ENCODE measurements around the gene UBE3C. TPM values are rescaled to one million over a fixed set of nuclear protein-coding genes. Genes with fewer than 3 reads are reported as not detected.
"Not testable (repeated sequence)": the region's sequence is repeated elsewhere in the genome, so short reads cannot be mapped to it uniquely, and the experiment has no call there.

Gene UBE3C
- 10 to 100 TPM; 58.8 to 75.9 TPM for total RNA-seq

DNA sequence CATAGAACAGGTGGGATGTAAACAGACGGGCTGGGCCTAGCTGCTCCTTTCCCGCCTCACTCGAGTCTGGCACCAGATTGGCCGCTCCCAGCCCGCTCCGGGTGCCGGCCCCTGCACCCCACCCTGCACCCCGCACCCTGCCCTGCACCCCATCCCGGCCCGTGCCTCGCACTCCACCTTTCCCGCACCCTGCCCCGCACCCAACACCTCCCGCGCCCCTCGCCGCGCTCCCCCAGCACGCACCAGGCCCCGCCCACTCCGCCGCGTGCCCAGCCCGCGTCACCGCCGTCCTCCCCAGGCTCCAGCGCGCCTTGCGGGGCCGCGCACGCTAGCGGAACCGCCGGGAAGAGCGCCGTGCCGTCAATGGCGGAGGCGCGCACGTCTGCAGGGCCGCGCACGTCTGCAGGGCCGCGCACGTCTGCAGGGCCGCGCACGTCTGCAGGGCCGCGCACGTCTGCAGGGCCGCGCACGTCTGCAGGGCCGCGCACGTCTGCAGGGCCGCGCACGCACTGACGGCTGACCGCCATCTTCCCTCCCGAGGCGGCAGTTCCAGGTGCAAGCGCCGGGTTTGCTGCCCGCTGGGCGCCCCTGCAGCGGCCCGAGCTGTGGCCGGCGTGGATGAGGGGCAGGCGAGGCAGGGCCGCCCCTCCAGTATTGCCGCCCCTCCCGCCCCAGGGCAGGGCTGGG is at the start of gene UBE3C:
Gene UBE3C (plus strand): TSS at position 503 of the 687 bp plus-strand sequence. CDS start 347 bp downstream, outside the sequence.
- no peaks in the 10 kb centered on the region for H3K9me3 Mint-ChIP-seq
- peaks cover 41% of the 10 kb centered on the region for H3K36me3 Mint-ChIP-seq (ENCODE audit: low read depth)
- ATAC-seq (replicated peaks), result peak; percentile 88
- H3K4me3 Mint-ChIP-seq, result peak within 1 kb of the TSS; percentile 78
- no peaks in the 10 kb centered on the region for H3K27me3 Mint-ChIP-seq
- peak within 1 kb of the TSS; percentile 75 for H3K27ac Mint-ChIP-seq
- H3K4me1 Mint-ChIP-seq, result peaks cover 29% of the 10 kb centered on the region

DNA sequence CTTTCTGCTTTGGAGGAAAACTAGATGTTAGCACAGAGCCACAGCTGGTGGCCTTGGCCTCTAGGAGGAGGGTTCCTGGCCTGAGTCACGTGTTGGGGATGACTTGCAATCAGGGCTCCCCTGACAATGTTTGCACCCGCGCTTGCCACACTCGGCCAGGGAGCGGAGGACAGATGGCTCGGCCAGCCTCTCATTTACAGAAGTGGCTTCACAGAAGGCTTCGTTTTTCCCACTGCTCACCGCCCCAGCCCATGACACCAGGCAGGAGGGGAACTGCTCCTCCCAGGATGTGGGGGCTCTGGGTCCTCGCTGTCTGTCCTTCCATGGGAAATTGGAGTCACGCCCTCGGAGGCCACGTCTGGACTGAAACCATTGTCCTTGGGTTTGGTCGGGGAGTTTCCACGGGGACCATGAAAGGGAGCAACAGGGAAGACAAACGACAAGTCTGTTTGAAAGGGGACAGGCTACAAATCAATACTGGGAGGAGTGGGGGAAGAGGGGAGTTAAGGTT is 49.6 kb upstream of the UBE3C start:
- Mint-ChIP-seq H3K36me3 (ENCODE audit: low read depth) (no peaks in the 10 kb centered on the region), H3K4me1 (no peaks in the 10 kb centered on the region), H3K27me3 (peaks cover 13% of the 10 kb centered on the region), H3K4me3 (no peak overlapping the region), H3K27ac (no peak overlapping the region), H3K9me3 (no peaks in the 10 kb centered on the region)
- no peak for ATAC-seq (replicated peaks)

DNA sequence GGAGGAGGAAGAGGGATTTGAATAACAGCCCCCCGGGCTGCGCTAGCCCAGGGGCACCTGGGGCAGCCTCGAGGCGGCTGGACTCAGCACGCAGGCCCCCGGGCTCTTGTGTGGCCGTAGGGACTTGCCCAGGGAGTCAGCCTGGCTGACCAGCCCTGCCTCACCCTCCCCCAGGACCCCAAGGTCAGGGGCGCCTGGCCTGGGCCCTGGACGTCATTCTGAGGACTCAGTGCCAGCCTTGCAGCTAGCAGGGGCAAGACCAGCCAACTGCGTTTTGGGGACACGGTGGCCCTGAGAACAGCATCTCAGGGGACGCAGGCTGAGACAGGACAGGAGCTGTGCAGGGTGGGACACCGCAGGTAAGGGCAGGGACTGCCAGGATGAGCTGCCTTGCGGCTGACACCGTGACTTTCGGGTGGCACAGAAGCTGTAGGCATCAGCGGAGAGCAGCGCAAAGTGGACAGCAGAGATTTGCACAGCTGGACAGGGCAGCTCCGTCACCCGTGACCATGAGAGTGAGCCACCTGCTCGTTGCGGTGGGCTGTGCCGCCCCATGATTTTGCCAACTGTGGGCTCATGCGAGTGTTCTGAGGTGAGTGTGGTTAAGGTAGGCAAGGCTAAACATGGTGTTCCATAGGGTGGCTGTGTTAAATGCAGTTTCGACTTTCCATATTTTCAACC is 48.1 kb upstream of the UBE3C start:
- Mint-ChIP-seq H3K36me3 (ENCODE audit: low read depth) (no peaks in the 10 kb centered on the region), H3K4me1 (no peaks in the 10 kb centered on the region), H3K27me3 (peaks cover 13% of the 10 kb centered on the region), H3K4me3 (no peak overlapping the region), H3K27ac (no peak overlapping the region), H3K9me3 (no peaks in the 10 kb centered on the region)
- ATAC-seq (replicated peaks), result no peak

DNA sequence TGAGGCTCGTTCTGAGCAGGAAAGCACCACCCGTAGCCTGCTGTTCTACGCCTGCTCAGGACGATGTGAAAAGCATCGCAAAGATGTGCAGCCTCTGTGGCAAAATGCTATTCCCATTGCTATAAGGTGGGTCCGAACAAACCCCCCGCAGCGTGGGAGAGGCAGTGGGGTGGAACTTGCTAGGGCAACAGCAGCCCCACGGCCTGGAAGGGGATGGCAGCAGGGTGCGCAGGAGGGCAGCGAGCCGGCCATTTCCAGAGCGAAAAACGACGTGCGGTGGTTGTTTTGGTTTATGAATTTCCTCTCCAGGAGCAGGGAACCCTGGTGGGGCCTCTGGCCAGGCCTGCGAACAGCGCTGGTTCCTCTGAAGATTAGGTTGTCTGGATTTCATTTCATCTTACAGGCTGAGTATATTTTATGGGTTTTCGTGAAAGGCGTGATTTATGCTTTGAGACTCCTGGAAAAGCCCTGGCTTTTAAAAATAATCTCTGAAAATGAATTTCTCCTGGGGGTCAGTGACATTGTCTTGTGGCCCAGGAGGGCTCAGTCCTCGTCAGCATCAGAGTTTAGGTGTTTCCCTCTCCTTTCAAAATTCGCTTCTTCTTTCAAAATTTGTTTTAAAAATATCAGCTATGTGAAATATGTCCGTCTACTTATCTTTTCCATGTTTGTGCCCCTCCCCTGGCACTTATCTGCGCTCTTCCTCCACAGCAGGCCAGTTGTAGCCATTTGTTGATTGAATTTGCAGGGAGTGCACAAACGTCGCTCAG is 42.3 kb upstream of the UBE3C start:
- ATAC-seq (replicated peaks), result no peak
- H3K27ac Mint-ChIP-seq, result no peak overlapping the region
- H3K9me3 Mint-ChIP-seq, result no peaks in the 10 kb centered on the region
- no peaks in the 10 kb centered on the region for H3K27me3 Mint-ChIP-seq
- no peak overlapping the region for H3K4me3 Mint-ChIP-seq
- no peaks in the 10 kb centered on the region for H3K36me3 Mint-ChIP-seq (ENCODE audit: low read depth)
- H3K4me1 Mint-ChIP-seq, result no peaks in the 10 kb centered on the region

DNA sequence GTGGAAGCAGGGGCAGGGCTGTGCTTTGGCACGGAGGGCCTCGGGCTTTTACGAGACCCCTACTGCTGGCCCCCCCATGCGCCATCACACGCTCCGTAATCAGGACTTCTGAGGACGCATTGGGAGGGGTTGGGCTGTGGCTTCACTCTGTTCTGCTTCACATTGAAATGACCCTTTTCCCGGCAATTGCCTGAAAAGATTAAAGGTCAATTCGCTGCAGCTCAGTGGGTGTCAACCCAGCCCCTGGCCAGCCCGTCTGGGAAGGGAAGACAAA is 41.7 kb upstream of the UBE3C start:
- Mint-ChIP-seq H3K4me3 (no peak overlapping the region), H3K9me3 (no peaks in the 10 kb centered on the region), H3K4me1 (no peaks in the 10 kb centered on the region), H3K27me3 (no peaks in the 10 kb centered on the region), H3K27ac (no peak overlapping the region), H3K36me3 (ENCODE audit: low read depth) (no peaks in the 10 kb centered on the region)
- ATAC-seq (replicated peaks), result no peak

DNA sequence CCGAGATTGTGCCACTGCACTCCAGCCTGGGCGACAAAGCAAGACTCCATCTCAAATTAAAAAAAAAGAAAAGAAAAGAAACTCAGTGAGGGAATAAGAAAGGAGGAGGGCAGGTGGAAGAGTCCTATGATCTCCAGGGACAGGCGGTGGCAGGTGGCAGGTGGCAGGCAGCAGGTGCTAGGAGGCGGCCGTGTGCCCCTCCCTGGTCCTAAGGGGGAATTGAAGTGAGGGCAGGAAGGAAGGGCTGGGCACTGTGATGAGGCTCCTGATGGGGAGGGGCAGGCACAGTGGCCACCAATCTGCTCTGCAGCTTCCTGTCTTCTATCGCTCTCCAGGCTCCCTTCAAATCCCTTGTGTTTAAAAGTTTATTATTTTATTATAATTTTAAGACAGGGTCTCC is 41.2 kb upstream of the UBE3C start:
- no peak for ATAC-seq (replicated peaks)
- H3K9me3 Mint-ChIP-seq, result no peaks in the 10 kb centered on the region
- H3K27me3 Mint-ChIP-seq, result no peaks in the 10 kb centered on the region
- H3K27ac Mint-ChIP-seq, result no peak overlapping the region
- H3K36me3 Mint-ChIP-seq (ENCODE audit: low read depth), result no peaks in the 10 kb centered on the region
- H3K4me1 Mint-ChIP-seq, result no peaks in the 10 kb centered on the region
- H3K4me3 Mint-ChIP-seq, result no peak overlapping the region

DNA sequence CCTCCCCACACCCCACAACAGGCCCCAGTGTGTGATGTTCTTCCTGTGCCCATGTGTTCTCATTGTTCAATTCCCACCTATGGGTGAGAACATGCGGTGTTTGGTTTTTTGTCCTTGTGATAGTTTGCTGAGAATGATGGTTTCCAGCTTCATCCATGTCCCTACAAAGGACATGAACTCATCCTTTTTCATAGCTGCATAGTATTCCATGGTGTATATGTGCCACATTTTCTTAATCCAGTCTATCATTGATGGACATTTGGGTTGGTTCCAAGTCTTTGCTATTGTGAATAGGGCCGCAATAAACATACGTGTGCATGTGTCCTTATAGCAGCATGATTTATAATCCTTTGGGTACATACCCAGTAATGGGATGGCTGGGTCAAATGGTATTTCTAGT is 38.7 kb upstream of the UBE3C start:
- ATAC-seq (replicated peaks); H3K36me3 Mint-ChIP-seq (ENCODE audit: low read depth); H3K27me3 Mint-ChIP-seq; H3K4me1 Mint-ChIP-seq; H3K27ac Mint-ChIP-seq; H3K4me3 Mint-ChIP-seq; H3K9me3 Mint-ChIP-seq: not testable (repeated sequence)

DNA sequence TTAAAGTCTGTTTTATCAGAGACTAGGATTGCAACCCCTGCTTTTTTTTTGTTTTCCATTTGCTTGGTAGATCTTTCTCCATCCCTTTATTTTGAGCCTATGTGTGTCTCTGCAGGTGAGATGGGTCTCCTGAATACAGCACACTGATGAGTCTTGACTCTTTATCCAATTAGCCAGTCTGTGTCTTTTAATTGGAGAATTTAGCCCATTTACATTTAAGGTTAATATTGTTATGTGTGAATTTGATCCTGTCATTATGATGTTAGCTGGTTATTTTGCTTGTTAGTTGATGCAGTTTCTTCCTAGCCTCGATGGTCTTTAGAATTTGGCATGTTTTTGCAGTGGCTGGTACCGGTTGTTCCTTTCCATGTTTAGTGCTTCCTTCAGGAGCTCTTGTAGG is 35.1 kb upstream of the UBE3C start:
- not testable (repeated sequence) for H3K4me1 Mint-ChIP-seq; ATAC-seq (replicated peaks); H3K36me3 Mint-ChIP-seq (ENCODE audit: low read depth); H3K4me3 Mint-ChIP-seq; H3K9me3 Mint-ChIP-seq; H3K27ac Mint-ChIP-seq
- peaks cover 12% of the 10 kb centered on the region for H3K27me3 Mint-ChIP-seq

DNA sequence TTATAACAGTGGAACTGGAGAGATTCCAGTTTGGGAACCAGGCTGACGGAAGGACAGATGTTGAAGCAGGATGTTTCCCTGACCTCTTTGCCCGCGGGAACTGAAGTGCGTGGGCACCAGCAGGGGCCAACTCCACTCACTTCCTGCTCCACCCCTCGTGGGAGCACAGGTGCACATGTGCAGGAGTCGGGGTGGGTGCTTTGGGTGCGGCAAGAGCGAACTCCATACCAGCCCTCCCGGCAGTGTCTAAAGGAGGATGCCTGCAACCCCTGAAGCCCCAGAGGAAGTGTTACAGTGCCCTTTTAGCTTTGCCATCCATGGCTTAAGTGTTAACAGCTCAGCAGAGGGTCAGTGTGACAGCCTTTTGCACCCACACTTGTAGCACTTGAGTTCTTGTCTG is 27.4 kb upstream of the UBE3C start:
- peaks cover 8% of the 10 kb centered on the region for H3K9me3 Mint-ChIP-seq
- H3K4me1 Mint-ChIP-seq, result peaks cover 4% of the 10 kb centered on the region
- ATAC-seq (replicated peaks), result no peak
- no peak overlapping the region for H3K4me3 Mint-ChIP-seq
- no peak overlapping the region for H3K27ac Mint-ChIP-seq
- no peaks in the 10 kb centered on the region for H3K36me3 Mint-ChIP-seq (ENCODE audit: low read depth)
- peaks cover 32% of the 10 kb centered on the region for H3K27me3 Mint-ChIP-seq

DNA sequence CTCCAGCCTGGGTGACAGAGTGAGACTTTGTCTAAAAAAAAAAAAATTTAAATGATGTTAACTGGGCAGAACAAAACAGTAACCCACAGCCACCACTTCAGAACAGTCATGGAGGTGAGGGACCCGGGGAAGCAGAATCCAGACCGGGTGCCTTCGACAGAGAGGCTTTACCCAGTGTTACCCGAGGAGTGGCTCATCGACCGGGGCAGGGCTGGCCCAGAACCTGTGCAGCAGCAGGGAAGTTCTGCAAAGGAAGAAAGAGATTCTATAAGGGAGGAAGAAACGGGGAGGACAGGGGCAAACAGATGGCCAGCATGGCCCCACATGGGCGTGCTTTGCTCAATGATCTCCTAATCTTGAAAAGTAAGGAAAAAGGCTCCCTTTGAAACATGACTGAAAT is 26.0 kb upstream of the UBE3C start:
- H3K9me3 Mint-ChIP-seq, result peaks cover 9% of the 10 kb centered on the region
- no peak overlapping the region for H3K4me3 Mint-ChIP-seq
- H3K4me1 Mint-ChIP-seq, result peaks cover 4% of the 10 kb centered on the region
- no peak overlapping the region for H3K27ac Mint-ChIP-seq
- ATAC-seq (replicated peaks), result no peak
- no peaks in the 10 kb centered on the region for H3K36me3 Mint-ChIP-seq (ENCODE audit: low read depth)
- H3K27me3 Mint-ChIP-seq, result peaks cover 27% of the 10 kb centered on the region

DNA sequence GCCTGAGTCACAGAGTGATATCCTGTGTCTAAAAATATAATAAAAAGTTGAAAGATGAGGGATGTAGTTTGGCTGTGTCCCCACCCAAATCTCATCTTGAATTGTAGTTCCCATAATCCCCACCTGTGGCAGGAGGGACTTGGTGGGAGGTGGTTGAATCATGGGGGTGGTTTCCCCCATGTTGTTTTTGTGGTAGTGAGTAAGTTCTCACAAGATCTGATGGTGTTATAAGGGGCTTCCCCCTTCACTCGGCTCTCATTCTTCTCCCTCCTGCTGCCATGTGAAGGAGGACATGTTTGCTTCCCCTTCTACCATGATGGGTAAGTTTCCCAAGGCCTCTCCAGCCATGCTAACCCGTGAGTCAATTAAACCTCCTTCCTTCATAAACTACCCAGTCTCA is 25.1 kb upstream of the UBE3C start:
- Mint-ChIP-seq H3K4me3 (no peak overlapping the region), H3K27me3 (peaks cover 27% of the 10 kb centered on the region), H3K36me3 (ENCODE audit: low read depth) (no peaks in the 10 kb centered on the region), H3K9me3 (peaks cover 12% of the 10 kb centered on the region), H3K4me1 (peaks cover 4% of the 10 kb centered on the region), H3K27ac (no peak overlapping the region)
- ATAC-seq (replicated peaks), result peak; percentile 92

DNA sequence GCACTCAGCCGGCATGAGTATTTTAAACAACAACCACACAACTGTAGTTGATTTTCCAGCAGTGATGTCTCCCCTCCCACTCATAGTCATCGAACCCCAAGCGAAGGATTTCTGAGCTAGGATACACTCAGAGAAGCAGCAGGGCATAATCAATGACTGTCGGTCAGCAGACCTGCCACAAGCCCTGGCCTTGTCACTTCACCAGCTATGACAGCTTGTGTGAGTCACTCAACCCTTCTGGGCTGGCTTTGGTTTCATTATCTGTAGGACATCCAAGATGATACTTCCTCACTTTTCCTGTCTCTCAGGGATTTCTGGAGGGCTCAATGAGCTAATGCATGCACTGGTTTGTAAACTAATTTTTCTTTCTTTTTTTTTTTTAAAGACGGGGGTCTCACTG is 22.0 kb upstream of the UBE3C start:
- H3K4me1 Mint-ChIP-seq, result peaks cover 4% of the 10 kb centered on the region

DNA sequence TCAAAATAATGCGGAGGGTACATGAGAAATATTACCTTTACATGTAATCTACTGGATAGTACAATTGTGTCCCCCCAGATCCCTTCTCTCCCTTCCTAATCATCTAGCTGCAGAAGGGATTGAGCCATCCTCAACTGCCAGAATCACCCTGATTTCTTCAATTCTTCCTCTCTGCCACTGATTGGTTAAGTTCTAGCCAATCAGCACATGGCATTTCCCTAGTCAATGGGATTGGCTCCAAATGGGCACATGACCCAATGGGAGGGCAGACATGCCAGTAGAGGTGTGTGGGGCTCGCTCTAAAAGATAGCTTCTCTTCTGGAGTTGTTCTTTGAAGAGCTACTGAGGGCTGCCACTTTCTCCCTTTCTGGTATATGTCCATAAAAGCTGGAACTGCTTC is 20.9 kb upstream of the UBE3C start:
- Mint-ChIP-seq H3K9me3 (peaks cover 12% of the 10 kb centered on the region), H3K4me3 (no peak overlapping the region), H3K27me3 (peaks cover 8% of the 10 kb centered on the region), H3K36me3 (ENCODE audit: low read depth) (no peaks in the 10 kb centered on the region), H3K4me1 (peaks cover 4% of the 10 kb centered on the region), H3K27ac (no peak overlapping the region)
- ATAC-seq (replicated peaks), result no peak

More for the DNA sequence above, 22.0 kb upstream of the UBE3C start:
- no peak overlapping the region for H3K4me3 Mint-ChIP-seq
- H3K9me3 Mint-ChIP-seq, result peaks cover 12% of the 10 kb centered on the region
- H3K27me3 Mint-ChIP-seq, result peaks cover 13% of the 10 kb centered on the region
- H3K36me3 Mint-ChIP-seq (ENCODE audit: low read depth), result no peaks in the 10 kb centered on the region
- H3K27ac Mint-ChIP-seq, result no peak overlapping the region
- ATAC-seq (replicated peaks), result peak; percentile 38

DNA sequence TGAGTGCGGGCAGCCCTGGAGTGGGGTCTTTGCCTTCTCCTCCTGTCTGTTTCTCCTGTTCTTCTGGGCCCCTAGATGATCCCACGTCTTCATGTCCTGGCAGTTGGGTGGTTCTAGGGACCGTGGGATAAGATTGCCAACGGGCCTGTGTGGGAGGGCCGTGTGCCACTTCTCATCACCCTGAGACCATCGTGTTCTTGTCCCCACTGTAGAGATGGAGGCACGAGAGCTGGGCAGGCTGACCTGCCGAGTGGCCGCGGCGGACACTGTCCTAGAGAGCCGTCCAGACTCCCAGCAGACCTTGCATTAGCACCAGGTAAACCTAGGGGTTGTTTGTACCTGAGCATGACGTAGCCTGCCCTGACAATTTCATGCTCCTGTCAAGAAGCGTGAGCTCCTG is 18.5 kb upstream of the UBE3C start:
- H3K27ac Mint-ChIP-seq, result no peak overlapping the region
- H3K36me3 Mint-ChIP-seq (ENCODE audit: low read depth), result no peaks in the 10 kb centered on the region
- H3K27me3 Mint-ChIP-seq, result peaks cover 3% of the 10 kb centered on the region
- no peak overlapping the region for H3K4me3 Mint-ChIP-seq
- ATAC-seq (replicated peaks), result no peak
- H3K4me1 Mint-ChIP-seq, result no peaks in the 10 kb centered on the region
- H3K9me3 Mint-ChIP-seq, result peaks cover 4% of the 10 kb centered on the region

DNA sequence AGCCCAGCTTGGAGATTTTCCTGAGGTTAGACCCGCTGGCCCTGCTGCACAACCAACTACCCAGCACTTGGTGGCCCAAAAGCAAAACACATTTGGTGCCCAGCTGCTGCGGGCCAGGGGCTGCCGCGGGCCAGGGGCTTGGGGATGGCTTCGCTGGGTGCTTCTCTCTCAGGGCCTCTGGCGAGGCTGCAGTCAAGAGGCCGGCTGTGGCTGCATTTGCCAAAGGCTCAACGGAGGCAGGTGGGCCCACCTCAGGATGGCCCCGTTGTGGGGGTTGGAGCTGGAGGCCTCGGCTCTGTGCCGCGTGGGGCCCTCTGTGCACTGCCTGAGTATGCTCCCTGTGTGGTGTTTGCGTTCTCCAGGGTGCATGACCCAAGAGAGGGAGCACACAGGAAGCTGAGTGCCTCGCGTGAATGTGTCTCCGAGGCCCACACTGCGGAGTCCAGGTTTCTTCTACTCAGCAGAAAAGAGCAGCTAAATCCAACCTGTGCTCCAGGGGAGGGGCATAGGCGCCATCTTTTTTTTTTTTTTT is 17.5 kb upstream of the UBE3C start:
- ATAC-seq (replicated peaks), result no peak
- Mint-ChIP-seq H3K36me3 (ENCODE audit: low read depth) (no peaks in the 10 kb centered on the region), H3K4me3 (no peak overlapping the region), H3K4me1 (no peaks in the 10 kb centered on the region), H3K27me3 (peaks cover 3% of the 10 kb centered on the region), H3K27ac (no peak overlapping the region), H3K9me3 (peaks cover 4% of the 10 kb centered on the region)
